K562 (cell line): ENCODE results near the gene CD151. TPM values are rescaled to one million over a fixed set of nuclear protein-coding genes. Genes with fewer than 3 reads are reported as not detected.

Source experiments
- CCNT2 ChIP-seq: IDR thresholded peaks from 2 replicates; pipeline ENCODE4 v1.6.1; 2011; ENCODE audit warnings: borderline replicate concordance, low read depth, mild to moderate bottlenecking, moderate library complexity, mixed read lengths, low read length; ENCODE audit not compliant: insufficient read length; ENCODE audit errors: extremely low read depth
- CREM ChIP-seq: IDR thresholded peaks from 2 replicates; pipeline ENCODE4 v1.6.1; 2014; ENCODE audit warnings: antibody characterized with exemption, low read depth
- ETS1 ChIP-seq: conservative IDR thresholded peaks from 2 replicates; pipeline ENCODE4 v1.6.1; 2011; ENCODE audit warnings: low read depth, mild to moderate bottlenecking, low read length; ENCODE audit not compliant: control insufficient read depth
- FIP1L1 ChIP-seq: fragments of 200-400 bp; formaldehyde crosslinking; IDR thresholded peaks from 2 replicates; pipeline ENCODE4 v1.6.1; 2018; ENCODE audit warnings: mild to moderate bottlenecking, low read depth, low read length; ENCODE audit not compliant: poor library complexity, severe bottlenecking
- GABPA ChIP-seq: fragments of 200-800 bp; sonication (Bioruptor generic); conservative IDR thresholded peaks from 2 replicates; pipeline ENCODE4 v1.6.1; 2016; ENCODE audit warnings: low read depth, missing genetic modification characterization, missing compliant biosample characterization
- KDM1A ChIP-seq, 2 experiments: fragments of 450-650 bp; IDR thresholded peaks; 2 replicates each; pipeline ENCODE4 v1.6.1; 2016; ENCODE audit warnings: mild to moderate bottlenecking in 2 of 2
- MBD2 ChIP-seq: sonication (generic); IDR thresholded peaks from 2 replicates; pipeline ENCODE4 v1.6.1; 2016; ENCODE audit warnings: low read depth, borderline replicate concordance
- MXD1 ChIP-seq: fragments of 250-450 bp; sonication (Bioruptor Pico); IDR thresholded peaks from 2 replicates; pipeline ENCODE4 v1.8.0; 2021; ENCODE audit warnings: borderline replicate concordance, mild to moderate bottlenecking, moderate library complexity; ENCODE audit not compliant: poor library complexity, severe bottlenecking
- MYC ChIP-seq, 2 experiments: fragments of 250-450 bp in 1 of 2; sonication (Bioruptor Pico) in 1 of 2; IDR thresholded peaks; 2 replicates each; pipeline versions ENCODE4 v1.5.1 to v1.6.1; 2012 to 2021; ENCODE audit warnings: low read depth in 2 of 2, borderline replicate concordance in 1 of 2, improper control_type of control experiment in 1 of 2, low read length in 1 of 2, mild to moderate bottlenecking in 1 of 2, moderate library complexity in 1 of 2
- NRF1 ChIP-seq, 2 experiments: fragments of 450-650 bp; IDR thresholded peaks in 1 of 2; conservative IDR thresholded peaks in 1 of 2; 2 replicates each; pipeline ENCODE4 v1.6.1; 2014; ENCODE audit warnings: mild to moderate bottlenecking in 2 of 2
- TAF7 ChIP-seq: fragments of 450-650 bp; IDR thresholded peaks from 2 replicates; pipeline ENCODE4 v1.6.1; 2016; ENCODE audit warnings: missing genetic modification characterization, missing compliant biosample characterization
- TBP ChIP-seq: optimal IDR thresholded peaks from 2 replicates; pipeline ENCODE3; 2011; ENCODE audit warnings: low read depth, low read length, improper control_type of control experiment
- VEZF1 ChIP-seq: fragments of 200-800 bp; sonication (Bioruptor generic); IDR thresholded peaks from 2 replicates; pipeline ENCODE4 v1.6.1; 2017; ENCODE audit warnings: missing genetic modification characterization, missing compliant biosample characterization
- ZBTB7A ChIP-seq: IDR thresholded peaks from 2 replicates; pipeline ENCODE4 v1.6.1; 2011; ENCODE audit warnings: low read depth, mild to moderate bottlenecking, low read length, moderate library complexity, borderline replicate concordance; ENCODE audit not compliant: control insufficient read depth
- ZNF384 ChIP-seq: IDR thresholded peaks from 2 replicates; pipeline ENCODE4 v1.6.1; 2012; ENCODE audit warnings: low read depth, low read length, improper control_type of control experiment
- ZNF511 ChIP-seq: sonication (generic); formaldehyde crosslinking; IDR thresholded peaks from 2 replicates; pipeline ENCODE4 v1.8.0; 2022; ENCODE audit warnings: mild to moderate bottlenecking, missing genetic modification reagents
- ZNF740 ChIP-seq, 3 experiments: fragments of 200-800 bp in 1 of 3; sonication (Bioruptor generic) in 1 of 3; sonication (generic) in 1 of 3; formaldehyde crosslinking in 1 of 3; IDR thresholded peaks; 2 replicates each; pipeline versions ENCODE4 v1.6.1 to v1.8.0; 2016 to 2022; ENCODE audit warnings: mild to moderate bottlenecking in 2 of 3, missing compliant biosample characterization in 2 of 3, missing genetic modification characterization in 2 of 3, missing genetic modification reagents in 1 of 3
- polyA plus RNA-seq, 8 experiments: library from polyadenylated mRNA; depleted of rRNA in 4 of 8; stranded (reverse) in 5 of 8; unstranded in 3 of 8; fragments of >200 nt; fragmentation: Nextera tagmentation in 2 of 8; fragmentation: Illumina TruSeq in 1 of 8; extraction: Ambion mirVana in 2 of 8; extraction: Trizol in 1 of 8; gene quantifications; 2 replicates each; pipeline versions ENCODE4 v1.2.1 to v1.2.3, GENCODE V29; 2011 to 2014; ENCODE audit warnings: inconsistent platforms in 1 of 8, missing spikeins in 1 of 8
- total RNA-seq, 7 experiments: library from RNA; depleted of rRNA in 6 of 7; stranded (reverse); fragments of >200 nt in 6 of 7; fragmentation: Illumina TruSeq in 2 of 7; extraction: Trizol in 2 of 7; gene quantifications; 2 replicates each; pipeline versions ENCODE4 v1.2.1 to v1.2.3, GENCODE V29; 2011 to 2021; ENCODE audit warnings: low replicate concordance in 1 of 7
- TF ChIP-seq, protein P1 (sequence below): sonication (generic); formaldehyde crosslinking; IDR thresholded peaks from 2 replicates; pipeline ENCODE4 v1.8.0; 2022; ENCODE audit warnings: mild to moderate bottlenecking, missing genetic modification reagents

The CD151 gene
- total and polyA plus RNA-seq, 9 of the 15 experiments (the other 6 are each of a cell fraction or from before 2014, with no cell fraction given) = 2.3 to 187 (median 140) TPM

GRCh38 chr11:833114-833791, 501 bp downstream of the CD151 start (continued):
- TF ChIP-seq KDM1A (IDR thresholded peaks at IDR 0.05) = no peak
- peak; percentile 14 for TF ChIP-seq CCNT2
- TF ChIP-seq MBD2 = peak; percentile 20; the same call in 1 of the 2 replicates
- TF ChIP-seq NRF1 (conservative IDR thresholded peaks at IDR 0.05 in 1 of 2, IDR thresholded peaks at IDR 0.05 in 1 of 2) = peak in 1 of 2 experiments; percentile 27; a peak in 1 of 4 replicates
- peak; percentile 57; the same call in 1 of the 2 replicates for TF ChIP-seq ETS1
- TF ChIP-seq ZNF384 = no peak
- TF ChIP-seq TBP = peak; percentile 27
- TF ChIP-seq ZBTB7A = peak; percentile 66; the same call in 1 of the 2 replicates
- TF ChIP-seq ZNF511 (CRISPR knock-in tag) = no peak
- TF ChIP-seq, protein P1, sequence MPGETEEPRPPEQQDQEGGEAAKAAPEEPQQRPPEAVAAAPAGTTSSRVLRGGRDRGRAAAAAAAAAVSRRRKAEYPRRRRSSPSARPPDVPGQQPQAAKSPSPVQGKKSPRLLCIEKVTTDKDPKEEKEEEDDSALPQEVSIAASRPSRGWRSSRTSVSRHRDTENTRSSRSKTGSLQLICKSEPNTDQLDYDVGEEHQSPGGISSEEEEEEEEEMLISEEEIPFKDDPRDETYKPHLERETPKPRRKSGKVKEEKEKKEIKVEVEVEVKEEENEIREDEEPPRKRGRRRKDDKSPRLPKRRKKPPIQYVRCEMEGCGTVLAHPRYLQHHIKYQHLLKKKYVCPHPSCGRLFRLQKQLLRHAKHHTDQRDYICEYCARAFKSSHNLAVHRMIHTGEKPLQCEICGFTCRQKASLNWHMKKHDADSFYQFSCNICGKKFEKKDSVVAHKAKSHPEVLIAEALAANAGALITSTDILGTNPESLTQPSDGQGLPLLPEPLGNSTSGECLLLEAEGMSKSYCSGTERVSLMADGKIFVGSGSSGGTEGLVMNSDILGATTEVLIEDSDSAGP (CRISPR knock-in tag) = no peak
- no peak; the same call in 1 of the 2 replicates for TF ChIP-seq MYC (IDR thresholded peaks at IDR 0.05; ENCODE audit: low read depth, low read length)
- TF ChIP-seq MYC (CRISPR knock-in tag; IDR thresholded peaks at IDR 0.05; ENCODE audit: borderline replicate concordance, low read depth) = no peak
- peak; percentile 72 for TF ChIP-seq ZNF740 (CRISPR knock-in tag; IDR thresholded peaks at IDR 0.05)
- peak in 1 of 2 experiments; percentile 15; a peak in 1 of 4 replicates for TF ChIP-seq ZNF740 (tag; IDR thresholded peaks at IDR 0.05)
- peak; percentile 81 for TF ChIP-seq VEZF1 (CRISPR knock-in tag)
- TF ChIP-seq CREM = peak; percentile 56; the same call in 1 of the 2 replicates
- peak; percentile 37 for TF ChIP-seq FIP1L1
- TF ChIP-seq TAF7 (tag) = no peak
- TF ChIP-seq MXD1 (CRISPR knock-in tag) = peak; percentile 59
- no peak for TF ChIP-seq GABPA (tag)
